GM18511 (cell line): ENCODE data around the gene PRUNE2.
"Not testable (repeated sequence)": the region's sequence is repeated elsewhere in the genome, so short reads cannot be mapped to it uniquely, and the experiment has no call there.

Source experiments
- ATAC-seq: cut with Tn5 transposase; IDR thresholded peaks from one replicate; pipeline ENCODE4 v1.9.1; 2021; ENCODE audit warnings: mild to moderate bottlenecking, moderate library complexity; ENCODE audit not compliant: unreplicated experiment

The PRUNE2 gene

GRCh38 chr9:76742890-76743289, 163.0 kb downstream of the PRUNE2 start:
- not testable (repeated sequence) for ATAC-seq

- no peak for ATAC-seq
Observed at GRCh38 chr9:76741524-76741923, 164.4 kb downstream of the PRUNE2 start.

GRCh38 chr9:76738402-76738801, 167.5 kb downstream of the PRUNE2 start:
- ATAC-seq = no peak

GRCh38 chr9:76737154-76737902, 168.6 kb downstream of the PRUNE2 start:
- no peak for ATAC-seq

- no peak for ATAC-seq
Observed at GRCh38 chr9:76734716-76735115, 171.2 kb downstream of the PRUNE2 start.

GRCh38 chr9:76733096-76733495, 172.8 kb downstream of the PRUNE2 start:
- no peak for ATAC-seq

GRCh38 chr9:76732341-76732958, 173.5 kb downstream of the PRUNE2 start:
- ATAC-seq = no peak

- ATAC-seq = no peak
Observed at GRCh38 chr9:76730801-76731200, 175.1 kb downstream of the PRUNE2 start.

GRCh38 chr9:76729980-76730737, 175.8 kb downstream of the PRUNE2 start:
- no peak for ATAC-seq

- ATAC-seq = no peak
Observed at GRCh38 chr9:76729116-76729515, 176.8 kb downstream of the PRUNE2 start.

- no peak for ATAC-seq
Observed at GRCh38 chr9:76725885-76726284, 180.0 kb downstream of the PRUNE2 start.

GRCh38 chr9:76725011-76725546, 180.8 kb downstream of the PRUNE2 start:
- ATAC-seq = no peak

GRCh38 chr9:76720245-76720644, 185.7 kb downstream of the PRUNE2 start:
- no peak for ATAC-seq

- no peak for ATAC-seq
Observed at GRCh38 chr9:76718166-76718565, 187.7 kb downstream of the PRUNE2 start.

GRCh38 chr9:76717613-76718012, 188.3 kb downstream of the PRUNE2 start:
- ATAC-seq = no peak

GRCh38 chr9:76717176-76717575, 188.7 kb downstream of the PRUNE2 start:
- no peak for ATAC-seq

GRCh38 chr9:76716085-76716672, 189.7 kb downstream of the PRUNE2 start:
- ATAC-seq = no peak

- ATAC-seq = no peak
Observed at GRCh38 chr9:76713381-76713780, 192.5 kb downstream of the PRUNE2 start.

- no peak for ATAC-seq
Observed at GRCh38 chr9:76709020-76709419, 196.9 kb downstream of the PRUNE2 start.

- no peak for ATAC-seq
Observed at GRCh38 chr9:76707510-76707909, 198.4 kb downstream of the PRUNE2 start.

- no peak for ATAC-seq
Observed at GRCh38 chr9:76704593-76705204, 201.2 kb downstream of the PRUNE2 start.
